Measurements from ENCODE around the gene TAS1R1.
A peak's percentile ranks its signal among the peaks of the same experiment; 100 is the strongest.

The TAS1R1 gene

GRCh38 chr1:6512908-6513280, 42.2 kb upstream of the TAS1R1 start:
- no peaks in the 10 kb centered on the region for H3K27me3 Mint-ChIP-seq
- no peaks in the 10 kb centered on the region for H3K9me3 Mint-ChIP-seq (ENCODE audit: low read depth)
- H3K27ac Mint-ChIP-seq = no peak overlapping the region
- H3K36me3 Mint-ChIP-seq = no peaks in the 10 kb centered on the region
- H3K4me1 Mint-ChIP-seq (ENCODE audit: low read depth) = no peaks in the 10 kb centered on the region
- H3K4me3 Mint-ChIP-seq = no peak overlapping the region

- Mint-ChIP-seq H3K27me3 (no peaks in the 10 kb centered on the region), H3K4me1 (ENCODE audit: low read depth) (no peaks in the 10 kb centered on the region), H3K4me3 (no peak overlapping the region), H3K27ac (no peak overlapping the region), H3K36me3 (no peaks in the 10 kb centered on the region), H3K9me3 (ENCODE audit: low read depth) (no peaks in the 10 kb centered on the region)
Measured at GRCh38 chr1:6513320-6513801, 41.7 kb upstream of the TAS1R1 start.

- H3K27ac Mint-ChIP-seq = no peak overlapping the region
- no peaks in the 10 kb centered on the region for H3K36me3 Mint-ChIP-seq
- H3K4me1 Mint-ChIP-seq (ENCODE audit: low read depth) = no peaks in the 10 kb centered on the region
- H3K4me3 Mint-ChIP-seq = no peak overlapping the region
- no peaks in the 10 kb centered on the region for H3K9me3 Mint-ChIP-seq (ENCODE audit: low read depth)
- H3K27me3 Mint-ChIP-seq = no peaks in the 10 kb centered on the region
Measured at GRCh38 chr1:6515771-6516170, 39.3 kb upstream of the TAS1R1 start.

DNA sequence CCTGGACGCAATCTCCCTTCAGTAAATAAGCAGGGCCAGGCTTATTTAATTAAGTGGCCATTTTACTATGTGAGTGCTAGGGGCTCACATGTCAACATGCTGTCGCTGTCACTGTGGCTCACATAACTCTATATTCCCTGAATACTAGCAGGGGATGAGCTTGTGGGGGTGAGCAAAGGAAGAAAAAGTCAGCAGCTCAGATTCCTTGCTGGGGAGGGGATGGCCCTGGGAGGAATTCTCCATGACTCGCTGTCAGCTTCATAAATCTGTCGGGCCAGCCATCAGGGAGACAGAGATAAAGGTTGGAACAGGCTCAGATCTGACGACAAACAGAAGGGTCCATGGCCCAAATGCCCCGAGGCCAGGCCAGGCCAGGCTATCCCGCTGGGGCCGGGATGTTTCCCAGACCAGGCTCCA, 37.7 kb upstream of the TAS1R1 start:
- Mint-ChIP-seq H3K4me3 (no peak overlapping the region), H3K27ac (no peak overlapping the region), H3K9me3 (ENCODE audit: low read depth) (no peaks in the 10 kb centered on the region), H3K4me1 (ENCODE audit: low read depth) (no peaks in the 10 kb centered on the region), H3K36me3 (no peaks in the 10 kb centered on the region), H3K27me3 (no peaks in the 10 kb centered on the region)

DNA sequence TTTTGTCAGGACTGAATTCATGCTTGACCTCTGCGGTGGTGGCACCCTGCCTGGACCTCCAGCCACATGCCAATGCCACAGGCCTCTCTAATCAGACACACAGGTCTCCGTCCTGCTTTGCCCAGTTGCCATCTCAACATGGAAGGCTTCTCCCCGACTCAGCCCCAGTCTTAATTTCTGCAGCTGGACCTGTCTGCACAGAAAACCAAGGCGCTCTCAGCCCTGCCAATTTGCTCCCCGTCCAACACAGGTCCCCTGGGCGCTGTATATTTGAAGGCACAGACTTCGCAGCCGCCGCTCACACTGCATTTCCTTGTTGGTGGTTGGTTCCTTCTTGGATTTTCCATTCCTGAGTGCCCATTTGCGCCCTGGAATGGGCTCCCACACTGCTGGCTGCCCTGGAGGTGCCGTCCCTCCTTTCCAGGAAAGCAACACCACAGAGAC, 35.6 kb upstream of the TAS1R1 start:
- H3K4me1 Mint-ChIP-seq (ENCODE audit: low read depth) = no peaks in the 10 kb centered on the region
- no peak overlapping the region for H3K27ac Mint-ChIP-seq
- H3K9me3 Mint-ChIP-seq (ENCODE audit: low read depth) = no peaks in the 10 kb centered on the region
- H3K27me3 Mint-ChIP-seq = no peaks in the 10 kb centered on the region
- H3K36me3 Mint-ChIP-seq = no peaks in the 10 kb centered on the region
- no peak overlapping the region for H3K4me3 Mint-ChIP-seq

- no peaks in the 10 kb centered on the region for H3K4me1 Mint-ChIP-seq (ENCODE audit: low read depth)
- H3K4me3 Mint-ChIP-seq = no peak overlapping the region
- H3K27me3 Mint-ChIP-seq = no peaks in the 10 kb centered on the region
- no peaks in the 10 kb centered on the region for H3K36me3 Mint-ChIP-seq
- no peaks in the 10 kb centered on the region for H3K9me3 Mint-ChIP-seq (ENCODE audit: low read depth)
- no peak overlapping the region for H3K27ac Mint-ChIP-seq
Measured at GRCh38 chr1:6519935-6520671, 35.0 kb upstream of the TAS1R1 start.

DNA sequence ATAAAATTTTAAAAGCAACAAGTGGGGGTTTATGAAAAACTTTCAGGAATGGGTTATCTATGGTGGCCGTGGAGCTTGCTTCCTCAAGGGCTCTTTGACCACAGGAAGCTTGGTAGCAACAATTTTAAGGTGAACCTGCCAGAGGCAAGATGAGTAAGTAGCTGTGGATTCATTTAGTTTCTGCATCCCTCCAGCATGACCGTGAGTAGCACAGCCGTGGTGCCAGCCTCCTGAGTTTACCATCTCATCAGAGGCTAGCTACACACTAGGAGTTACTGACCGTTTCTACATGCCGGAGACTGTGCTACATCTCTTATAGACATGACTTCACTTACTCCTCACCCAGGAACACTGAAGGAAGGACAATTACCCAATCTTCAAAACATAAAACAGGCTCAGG, 33.6 kb upstream of the TAS1R1 start:
- H3K4me3 Mint-ChIP-seq = no peak overlapping the region
- no peaks in the 10 kb centered on the region for H3K36me3 Mint-ChIP-seq
- no peaks in the 10 kb centered on the region for H3K9me3 Mint-ChIP-seq (ENCODE audit: low read depth)
- peak overlapping the region; percentile 16 for H3K27ac Mint-ChIP-seq
- H3K4me1 Mint-ChIP-seq (ENCODE audit: low read depth) = no peaks in the 10 kb centered on the region
- no peaks in the 10 kb centered on the region for H3K27me3 Mint-ChIP-seq

GRCh38 chr1:6523566-6523965, 31.5 kb upstream of the TAS1R1 start:
- H3K4me3 Mint-ChIP-seq = no peak overlapping the region
- no peaks in the 10 kb centered on the region for H3K4me1 Mint-ChIP-seq (ENCODE audit: low read depth)
- H3K27ac Mint-ChIP-seq = no peak overlapping the region
- H3K9me3 Mint-ChIP-seq (ENCODE audit: low read depth) = no peaks in the 10 kb centered on the region
- H3K27me3 Mint-ChIP-seq = no peaks in the 10 kb centered on the region
- peaks cover 4% of the 10 kb centered on the region for H3K36me3 Mint-ChIP-seq

- Mint-ChIP-seq H3K27me3 (no peaks in the 10 kb centered on the region), H3K36me3 (peaks cover 4% of the 10 kb centered on the region), H3K27ac (no peak overlapping the region), H3K4me3 (no peak overlapping the region), H3K9me3 (ENCODE audit: low read depth) (no peaks in the 10 kb centered on the region), H3K4me1 (ENCODE audit: low read depth) (no peaks in the 10 kb centered on the region)
Measured at GRCh38 chr1:6526316-6526715, 28.8 kb upstream of the TAS1R1 start.

DNA sequence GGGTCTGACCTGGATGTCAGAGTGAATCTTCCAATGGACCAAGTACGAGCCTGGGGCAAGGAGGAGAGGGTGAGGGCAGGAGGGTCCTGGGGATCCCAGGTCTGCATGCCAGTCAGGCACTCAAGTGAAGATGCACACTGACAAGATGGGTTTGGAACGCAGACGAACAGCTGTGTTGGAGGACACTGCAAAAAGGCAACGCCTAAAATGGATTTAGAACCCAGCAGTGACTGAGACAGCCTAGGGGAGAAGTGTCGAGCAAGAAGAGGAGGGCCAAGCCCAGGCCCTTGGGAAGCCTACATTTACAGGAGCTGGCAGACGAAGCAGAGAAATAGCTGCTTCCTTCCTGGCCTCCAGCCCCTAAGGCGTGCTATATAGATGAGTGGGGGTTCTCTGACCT, 26.6 kb upstream of the TAS1R1 start:
- peaks cover 4% of the 10 kb centered on the region for H3K36me3 Mint-ChIP-seq
- no peak overlapping the region for H3K27ac Mint-ChIP-seq
- H3K27me3 Mint-ChIP-seq = no peaks in the 10 kb centered on the region
- no peaks in the 10 kb centered on the region for H3K4me1 Mint-ChIP-seq (ENCODE audit: low read depth)
- no peak overlapping the region for H3K4me3 Mint-ChIP-seq
- H3K9me3 Mint-ChIP-seq (ENCODE audit: low read depth) = no peaks in the 10 kb centered on the region

- Mint-ChIP-seq H3K27ac (no peak overlapping the region), H3K9me3 (ENCODE audit: low read depth) (no peaks in the 10 kb centered on the region), H3K4me3 (no peak overlapping the region), H3K36me3 (peaks cover 4% of the 10 kb centered on the region), H3K4me1 (ENCODE audit: low read depth) (no peaks in the 10 kb centered on the region), H3K27me3 (no peaks in the 10 kb centered on the region)
Measured at GRCh38 chr1:6530504-6531160, 24.5 kb upstream of the TAS1R1 start.

DNA sequence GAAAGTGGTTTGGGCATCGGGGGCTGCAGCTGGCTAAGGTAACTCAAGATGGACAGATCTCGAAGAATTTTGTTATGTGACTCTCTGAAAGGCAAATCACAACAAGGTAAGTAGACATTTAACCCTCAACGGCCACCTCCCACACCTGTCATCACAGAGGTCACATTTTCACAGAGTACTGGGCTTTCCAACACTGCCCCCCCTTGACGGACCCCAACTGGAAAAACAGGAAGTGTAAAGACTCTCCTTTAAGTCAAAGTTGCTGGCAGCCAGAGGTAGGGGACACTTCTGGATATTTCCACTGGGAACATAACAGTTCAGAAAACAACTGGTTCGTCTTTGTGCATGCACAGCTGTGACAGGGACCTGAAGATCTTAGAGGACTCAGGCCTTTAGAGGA, 23.1 kb upstream of the TAS1R1 start:
- no peak overlapping the region for H3K4me3 Mint-ChIP-seq
- peaks cover 4% of the 10 kb centered on the region for H3K36me3 Mint-ChIP-seq
- H3K4me1 Mint-ChIP-seq (ENCODE audit: low read depth) = no peaks in the 10 kb centered on the region
- no peaks in the 10 kb centered on the region for H3K27me3 Mint-ChIP-seq
- H3K27ac Mint-ChIP-seq = no peak overlapping the region
- no peaks in the 10 kb centered on the region for H3K9me3 Mint-ChIP-seq (ENCODE audit: low read depth)

DNA sequence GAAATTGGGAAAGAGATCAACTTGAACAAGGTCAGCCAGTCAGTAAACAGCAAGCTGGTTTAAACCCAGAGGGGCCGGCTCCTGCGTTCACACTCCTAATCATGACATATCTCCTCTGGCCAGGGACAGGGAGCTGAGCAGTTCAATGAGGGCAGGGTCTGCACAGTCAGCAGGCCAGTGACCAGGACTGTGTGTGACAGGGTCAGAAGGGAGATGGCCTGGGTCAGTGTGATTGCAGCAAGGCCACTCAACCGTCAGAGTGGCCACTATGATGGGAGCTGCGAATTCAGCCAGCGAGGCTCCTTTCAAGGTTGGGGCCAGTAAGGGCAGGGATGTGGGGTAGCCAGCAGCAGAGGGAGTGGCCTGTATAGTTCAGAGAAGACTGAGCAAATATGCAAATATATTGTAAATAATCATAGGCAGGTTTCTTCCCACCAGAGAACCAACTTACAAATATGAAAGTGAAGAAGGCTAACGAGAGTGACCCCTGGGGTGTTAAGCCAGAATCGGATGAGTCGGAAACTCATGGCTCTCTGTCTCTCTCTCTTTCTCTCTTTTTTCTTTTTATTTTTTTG, 20.8 kb upstream of the TAS1R1 start:
- H3K4me1 Mint-ChIP-seq (ENCODE audit: low read depth) = no peaks in the 10 kb centered on the region
- H3K36me3 Mint-ChIP-seq = no peaks in the 10 kb centered on the region
- H3K4me3 Mint-ChIP-seq = no peak overlapping the region
- no peaks in the 10 kb centered on the region for H3K27me3 Mint-ChIP-seq
- no peak overlapping the region for H3K27ac Mint-ChIP-seq
- no peaks in the 10 kb centered on the region for H3K9me3 Mint-ChIP-seq (ENCODE audit: low read depth)

DNA sequence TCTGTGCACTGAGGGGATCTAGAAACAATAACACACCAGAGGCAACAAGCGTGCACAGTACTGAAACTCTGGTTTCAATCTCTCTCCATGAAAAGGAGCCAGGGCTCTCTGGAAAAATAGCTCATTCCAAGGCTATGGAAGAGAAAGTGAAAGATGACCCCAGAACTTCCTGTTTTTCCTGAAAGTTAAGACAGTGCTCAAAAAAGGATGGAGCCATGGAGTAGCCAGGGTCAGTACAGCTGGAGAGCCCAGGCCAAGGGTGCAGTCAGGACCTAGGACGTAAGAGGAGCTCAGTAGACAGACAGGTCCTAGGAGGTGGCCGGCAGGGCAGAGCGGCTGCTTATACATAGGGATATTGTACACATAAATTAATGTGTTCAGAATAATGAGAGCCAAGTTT, 19.9 kb upstream of the TAS1R1 start:
- Mint-ChIP-seq H3K27me3 (no peaks in the 10 kb centered on the region), H3K4me1 (ENCODE audit: low read depth) (no peaks in the 10 kb centered on the region), H3K36me3 (no peaks in the 10 kb centered on the region), H3K27ac (no peak overlapping the region), H3K9me3 (ENCODE audit: low read depth) (no peaks in the 10 kb centered on the region), H3K4me3 (no peak overlapping the region)

DNA sequence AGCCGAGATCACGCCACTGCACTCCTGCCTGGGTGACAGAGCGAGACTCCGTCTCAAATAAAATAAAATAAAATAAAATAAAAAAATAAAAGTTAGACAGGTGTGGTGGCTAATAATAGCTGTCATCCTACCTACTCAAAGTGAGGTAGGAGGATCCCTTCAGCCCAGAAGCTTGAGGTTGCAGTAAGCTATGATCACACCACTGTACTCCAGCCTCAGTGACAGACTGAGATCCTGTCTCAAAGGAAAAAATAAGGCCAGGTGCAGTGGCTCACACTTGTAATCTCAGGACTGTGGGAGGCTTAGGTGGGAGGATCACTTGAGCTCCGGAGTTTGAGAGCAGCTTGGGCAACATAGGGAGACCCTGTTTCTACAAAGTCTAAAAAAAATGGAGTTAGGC, 18.8 kb upstream of the TAS1R1 start:
- Mint-ChIP-seq H3K36me3 (no peaks in the 10 kb centered on the region), H3K4me3 (no peak overlapping the region), H3K27me3 (no peaks in the 10 kb centered on the region), H3K9me3 (ENCODE audit: low read depth) (no peaks in the 10 kb centered on the region), H3K4me1 (ENCODE audit: low read depth) (no peaks in the 10 kb centered on the region), H3K27ac (no peak overlapping the region)
